ENCODE results near the gene STIP1. TPM values are rescaled to one million over a fixed set of nuclear protein-coding genes. Genes with fewer than 3 reads are reported as not detected.
A peak's percentile ranks its signal among the peaks of the same experiment; 100 is the strongest.
"Not testable (repeated sequence)": the region's sequence is repeated elsewhere in the genome, so short reads cannot be mapped to it uniquely, and the experiment has no call there.

Gene STIP1
- total and polyA plus RNA-seq, 7 donors: 124 to 207 (median 171) TPM

- Histone ChIP-seq H3K36me3 (ENCODE audit: insufficient read depth in 1 of 2, low read depth in 1 of 2) (peaks cover 0 to 22% of the 10 kb centered on the region in 2 donors), H3K27ac (peak overlapping the region; percentile 99), H3K27me3 (ENCODE audit: insufficient read depth in 3 of 3, low read length in 2 of 3) (no peaks in the 10 kb centered on the region), H3K4me1 (peaks cover 37% of the 10 kb centered on the region), H3K9me3 (no peaks in the 10 kb centered on the region), H3K4me3 (peak overlapping the region; percentile 93)
- intact Hi-C loops (cut with DNase I): no loop called here
- no peak for TF ChIP-seq CTCF (IDR thresholded peaks at IDR 0.05)
- DNase-seq: no peak
- ATAC-seq: no peak
- 19 to 42% (median 31%) methylated on average over 5 of the region's 5 CpGs for WGBS, 3 donors
These were observed 58.1 kb downstream of the STIP1 start for GRCh38 chr11:64244107-64244506.

DNA sequence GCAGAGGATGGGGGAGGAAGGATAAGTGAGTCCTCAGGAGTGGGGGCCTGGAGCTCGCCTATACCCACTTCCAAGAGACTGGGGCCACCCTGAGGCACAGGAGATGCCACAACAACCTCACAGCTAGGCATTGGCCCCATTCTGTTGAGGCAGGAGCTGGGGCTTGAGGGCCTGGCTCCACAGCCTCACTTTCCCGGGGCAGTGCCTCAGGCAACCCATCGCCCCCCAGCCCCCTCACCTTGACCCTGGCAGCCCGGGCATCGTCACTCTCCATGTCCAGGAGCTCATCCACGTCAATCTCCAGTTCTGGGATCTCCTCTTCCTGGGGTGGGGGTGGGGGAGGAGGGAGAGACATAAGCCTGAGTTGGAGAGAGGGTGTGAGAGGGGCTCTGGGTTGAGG, 59.0 kb downstream of the STIP1 start:
- Histone ChIP-seq H3K4me1 (peaks cover 34% of the 10 kb centered on the region), H3K36me3 (ENCODE audit: insufficient read depth in 1 of 2, low read depth in 1 of 2) (peaks cover 0 to 22% of the 10 kb centered on the region in 2 donors), H3K4me3 (peak overlapping the region; percentile 93), H3K27ac (peak overlapping the region; percentile 99), H3K9me3 (no peaks in the 10 kb centered on the region), H3K27me3 (ENCODE audit: insufficient read depth in 3 of 3, low read length in 2 of 3) (no peaks in the 10 kb centered on the region)
- ATAC-seq (no peak), DNase-seq (no peak)
- intact Hi-C loops (cut with DNase I): no loop called here
- no peak for TF ChIP-seq CTCF (IDR thresholded peaks at IDR 0.05)
- 13 to 22% (median 19%) methylated on average over 6 of the region's 6 CpGs for WGBS, 3 donors

GRCh38 chr11:64245401-64245796, 59.4 kb downstream of the STIP1 start:
- H3K4me3 ChIP-seq: peak overlapping the region; percentile 93
- DNase-seq (peak; percentile 74 to 89), ATAC-seq (peak; percentile 5 to 21 (median 14))
- H3K27ac ChIP-seq: peak overlapping the region; percentile 99
- peaks cover 30% of the 10 kb centered on the region for H3K4me1 ChIP-seq
- H3K27me3 ChIP-seq (ENCODE audit: insufficient read depth in 3 of 3, low read length in 2 of 3): no peaks in the 10 kb centered on the region
- no peaks in the 10 kb centered on the region for H3K9me3 ChIP-seq
- intact Hi-C loops (cut with DNase I): no loop called here
- WGBS, 3 donors: 0 to 3% (median 3%) methylated on average over 4 to 6 of the region's 6 CpGs
- no peak for TF ChIP-seq CTCF (IDR thresholded peaks at IDR 0.05)
- H3K36me3 ChIP-seq (ENCODE audit: insufficient read depth in 1 of 2, low read depth in 1 of 2): peaks cover 0 to 22% of the 10 kb centered on the region in 2 donors

DNA sequence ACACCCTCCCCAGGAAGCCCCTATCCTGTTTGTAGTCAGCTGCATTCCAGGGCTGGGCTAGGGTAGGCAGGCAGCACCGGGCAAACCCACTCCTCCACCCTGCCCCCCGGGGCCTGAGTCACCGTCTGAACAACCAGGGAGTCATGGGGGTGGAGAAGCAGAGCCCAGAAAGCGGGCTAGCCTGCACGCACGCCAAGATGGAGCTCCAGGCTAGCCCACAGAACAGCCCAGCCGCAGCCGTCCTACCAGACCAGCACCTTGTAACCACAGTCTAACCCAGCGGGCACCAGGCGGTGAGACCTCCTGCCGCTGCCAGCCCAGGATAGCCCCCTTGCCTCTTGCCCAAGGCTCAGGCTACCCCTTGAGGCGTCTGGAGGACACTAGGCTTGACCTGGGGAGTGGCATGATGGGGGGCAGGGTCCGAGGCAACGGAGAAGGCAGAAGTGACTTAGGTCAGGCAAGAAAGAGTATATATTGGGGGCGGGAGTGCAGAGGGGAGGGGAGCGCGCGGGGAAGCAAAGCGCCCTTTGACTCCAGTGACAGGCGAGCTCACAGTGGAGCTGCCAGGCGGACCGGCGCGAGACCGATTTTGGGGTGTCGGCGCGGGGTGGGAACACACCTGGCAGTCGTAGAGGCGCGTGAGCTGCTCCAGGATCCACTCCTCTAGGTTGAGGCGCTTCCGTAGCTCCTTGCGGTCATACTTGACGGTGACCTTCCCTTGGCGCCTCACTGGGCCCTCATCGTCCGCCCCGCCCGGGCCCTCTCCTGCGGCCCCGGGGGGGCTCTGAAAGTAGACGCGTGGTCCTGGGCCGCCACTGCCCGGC, 60.0 kb downstream of the STIP1 start:
- DNase-seq (peak; percentile 92 to 94), ATAC-seq (peak; percentile 38 to 52 (median 41))
- peaks cover 34% of the 10 kb centered on the region for H3K4me1 ChIP-seq

DNA sequence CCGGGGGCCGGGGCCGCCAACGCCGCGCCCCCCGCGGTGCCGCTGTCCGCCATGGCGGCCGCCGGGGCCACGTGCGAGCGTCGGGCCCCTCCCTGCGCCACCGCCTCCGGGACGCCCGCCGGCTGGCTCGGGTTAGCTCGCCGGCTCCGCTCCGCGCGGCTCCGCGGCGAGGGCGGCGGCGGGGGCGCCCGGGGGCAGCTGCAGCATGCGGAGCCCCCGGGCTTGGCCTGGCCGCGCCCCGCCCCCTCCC, 60.6 kb downstream of the STIP1 start:
- Histone ChIP-seq H3K4me1 (peaks cover 34% of the 10 kb centered on the region), H3K36me3 (ENCODE audit: insufficient read depth in 1 of 2, low read depth in 1 of 2) (peaks cover 0 to 22% of the 10 kb centered on the region in 2 donors)
- intact Hi-C loops (cut with DNase I): not testable (repeated sequence)

More for the DNA sequence above, 60.0 kb downstream of the STIP1 start:
- Histone ChIP-seq H3K4me3 (peak overlapping the region; percentile 93), H3K27me3 (ENCODE audit: insufficient read depth in 3 of 3, low read length in 2 of 3) (no peaks in the 10 kb centered on the region), H3K9me3 (no peaks in the 10 kb centered on the region), H3K36me3 (ENCODE audit: insufficient read depth in 1 of 2, low read depth in 1 of 2) (peaks cover 0 to 22% of the 10 kb centered on the region in 2 donors), H3K27ac (peak overlapping the region; percentile 99)
- TF ChIP-seq CTCF (IDR thresholded peaks at IDR 0.05): no peak
- 1 to 2% (median 2%) methylated on average over 31 to 46 of the region's 46 CpGs for WGBS, 3 donors
- intact Hi-C loops (cut with DNase I): no loop called here

More for the DNA sequence above, 60.6 kb downstream of the STIP1 start:
- not testable (repeated sequence) for H3K9me3 ChIP-seq; H3K27me3 ChIP-seq (ENCODE audit: insufficient read depth in 3 of 3, low read length in 2 of 3); DNase-seq; ATAC-seq
- Histone ChIP-seq H3K4me3 (peak overlapping the region; percentile 93), H3K27ac (peak overlapping the region; percentile 99)
- WGBS, 3 donors: 0 to 2% (median 0%) methylated on average over 1 to 43 of the region's 43 CpGs

All from psoas muscle (tissue), 8 donors.